HG03460 (cell line): ENCODE results near the gene TPRG1L.

ENCODE experiments used
- ATAC-seq: cut with Tn5 transposase; IDR thresholded peaks from one replicate; pipeline ENCODE4 v1.9.1; 2021; ENCODE audit not compliant: unreplicated experiment

TPRG1L gene

DNA sequence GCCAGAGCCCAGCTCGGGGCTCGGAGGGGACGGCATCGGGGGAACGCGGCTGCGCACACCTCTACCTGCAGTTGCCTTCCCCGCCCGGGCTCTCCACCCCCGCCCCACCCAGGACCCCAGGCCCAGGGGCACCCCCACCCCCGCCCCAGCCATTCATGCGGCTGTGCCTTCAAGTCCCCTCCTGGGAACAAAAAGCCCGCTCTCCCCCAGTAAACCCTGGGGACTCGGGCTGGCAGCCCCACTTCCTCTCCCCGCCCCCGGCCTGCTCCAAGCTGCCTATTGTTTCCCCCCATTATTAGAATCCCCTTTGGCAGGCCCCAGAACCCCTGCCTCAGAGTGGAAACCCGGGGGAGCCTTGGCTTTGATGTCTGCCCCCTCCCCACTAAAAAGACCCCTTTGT lies 31.5 kb upstream of the TPRG1L start:
- ATAC-seq = no peak

DNA sequence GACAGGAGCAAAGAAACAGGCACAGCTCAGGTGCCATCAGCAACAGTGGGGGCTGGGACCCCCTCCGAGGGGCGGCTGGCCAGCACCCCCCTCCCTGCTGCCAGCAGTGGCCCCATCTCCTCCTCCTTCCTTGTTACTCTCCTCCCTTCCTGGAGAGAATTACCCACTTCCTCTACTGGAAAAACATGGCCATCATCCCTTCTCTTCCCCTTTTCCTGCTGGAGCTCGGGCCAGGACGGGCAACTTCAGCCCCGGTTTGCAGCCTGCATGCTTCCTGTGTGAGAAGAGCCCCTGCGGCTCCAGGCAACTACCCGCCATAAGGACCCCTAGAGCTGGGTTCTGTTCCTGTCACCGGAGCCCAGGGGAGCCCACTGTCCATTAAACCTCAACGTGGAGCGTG lies 31.1 kb upstream of the TPRG1L start:
- ATAC-seq = no peak

DNA sequence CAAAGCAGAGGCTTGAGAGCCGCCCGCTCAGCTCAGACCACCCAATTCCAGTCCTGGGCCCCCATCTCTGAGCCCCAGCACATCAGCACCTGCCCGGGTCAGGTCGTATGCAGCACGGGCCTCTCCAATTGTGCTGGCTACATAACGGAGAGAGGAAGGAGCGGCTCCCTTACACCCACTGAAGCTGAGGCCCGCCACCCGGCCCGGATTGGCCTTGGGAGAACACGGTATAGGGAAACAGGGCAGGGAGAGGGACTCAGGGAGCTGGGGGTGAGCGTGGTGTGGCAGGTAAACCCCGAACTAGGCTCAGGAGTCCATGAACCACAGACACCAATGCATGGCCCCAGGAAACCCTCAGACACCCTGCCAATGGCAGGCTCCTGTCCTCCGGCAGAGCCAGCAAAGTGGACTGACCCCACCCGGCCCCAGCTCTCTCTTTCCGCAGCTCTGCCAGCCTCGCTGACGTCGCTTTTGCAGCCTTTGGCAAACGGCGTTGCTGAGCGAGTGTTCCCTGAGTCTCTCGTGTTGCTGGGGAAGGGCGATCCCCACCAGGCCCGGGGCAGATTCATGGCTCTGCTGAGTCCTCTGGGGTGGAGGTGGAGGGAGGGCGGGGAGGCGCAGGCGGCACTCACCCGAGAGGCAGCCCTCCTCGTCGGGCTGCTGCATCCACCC lies 30.0 kb upstream of the TPRG1L start:
- no peak for ATAC-seq

DNA sequence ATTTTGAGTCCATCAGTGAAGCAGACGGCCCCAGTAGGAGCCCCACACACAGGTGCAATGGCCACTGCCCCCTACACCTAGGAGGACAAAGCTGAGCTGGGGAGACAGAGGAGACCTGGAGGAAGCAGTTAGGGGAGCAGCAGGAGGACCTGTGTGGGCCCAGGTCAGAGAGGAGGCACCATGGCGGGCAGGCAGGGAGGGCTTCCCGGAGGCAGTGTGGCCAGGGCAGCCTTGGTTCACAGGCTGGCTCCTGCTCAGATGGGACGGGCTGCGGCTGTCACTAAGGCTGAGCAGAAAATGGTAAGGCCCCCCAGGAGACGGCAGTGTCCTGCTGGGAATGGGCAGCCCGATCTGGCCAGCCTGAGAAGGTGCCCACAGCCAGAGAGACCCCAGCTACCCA lies 28.9 kb upstream of the TPRG1L start:
- ATAC-seq = no peak

DNA sequence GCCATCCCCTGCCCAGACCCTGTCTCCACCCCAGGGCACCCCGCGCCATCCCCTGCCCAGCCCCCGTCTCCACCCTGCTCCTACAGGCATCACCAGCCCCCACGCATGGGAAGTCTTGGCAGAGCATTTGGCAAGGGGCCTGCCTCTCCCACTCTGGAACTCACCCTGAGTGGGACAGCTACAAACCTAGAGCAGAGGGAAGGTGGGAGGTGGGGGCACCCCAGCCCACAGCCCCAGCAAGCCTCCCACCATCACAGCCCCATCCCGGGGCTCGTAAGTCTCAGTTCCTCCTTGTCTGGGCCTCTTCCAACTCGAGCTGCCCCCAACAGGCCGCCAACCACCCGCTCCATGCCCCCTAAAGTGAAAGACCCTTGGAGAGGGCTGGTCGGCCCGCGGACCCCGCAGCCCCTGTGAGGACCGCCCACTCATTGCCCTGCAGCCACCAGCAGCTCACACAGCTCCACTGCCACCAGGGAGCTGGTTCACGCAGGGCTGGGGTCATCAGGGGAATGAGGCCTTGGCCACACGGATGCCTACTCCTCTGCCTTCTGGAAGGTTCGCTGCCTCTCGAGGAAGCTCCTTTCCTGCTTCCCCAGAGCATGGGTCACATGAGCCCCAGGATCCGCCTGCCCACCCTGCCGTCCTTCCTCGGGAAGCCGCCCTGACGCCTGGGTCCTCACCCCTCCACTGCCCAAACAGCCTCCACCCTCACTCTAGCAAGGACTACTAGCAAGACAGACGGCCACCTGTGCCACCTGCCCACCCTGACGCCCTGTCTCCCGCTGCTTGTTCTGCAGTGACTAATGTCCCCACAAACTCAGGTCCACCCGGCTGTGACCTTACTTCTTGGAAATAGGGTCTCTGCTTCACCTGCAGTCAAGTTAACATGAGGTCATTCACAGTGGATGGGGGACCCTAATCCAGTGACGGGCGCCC lies 27.9 kb upstream of the TPRG1L start:
- ATAC-seq = no peak

DNA sequence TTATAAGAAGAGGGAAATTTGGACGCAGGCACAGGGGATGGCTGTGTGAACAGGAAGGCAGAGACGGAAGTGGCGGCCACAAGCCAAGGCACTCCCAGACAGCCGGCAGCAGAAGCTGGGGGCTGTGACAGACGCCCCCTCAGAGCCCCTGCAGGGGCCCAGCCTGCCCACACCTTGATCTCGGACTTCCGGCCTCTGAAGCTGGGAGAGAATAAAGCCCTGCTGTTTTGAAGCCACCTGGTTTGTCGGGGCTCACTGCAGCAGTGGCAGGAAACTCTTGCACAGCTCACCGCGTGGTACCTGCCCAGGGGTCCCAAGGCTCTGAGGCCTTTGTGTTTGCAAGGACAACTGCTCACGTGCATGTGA lies 27.2 kb upstream of the TPRG1L start:
- no peak for ATAC-seq

DNA sequence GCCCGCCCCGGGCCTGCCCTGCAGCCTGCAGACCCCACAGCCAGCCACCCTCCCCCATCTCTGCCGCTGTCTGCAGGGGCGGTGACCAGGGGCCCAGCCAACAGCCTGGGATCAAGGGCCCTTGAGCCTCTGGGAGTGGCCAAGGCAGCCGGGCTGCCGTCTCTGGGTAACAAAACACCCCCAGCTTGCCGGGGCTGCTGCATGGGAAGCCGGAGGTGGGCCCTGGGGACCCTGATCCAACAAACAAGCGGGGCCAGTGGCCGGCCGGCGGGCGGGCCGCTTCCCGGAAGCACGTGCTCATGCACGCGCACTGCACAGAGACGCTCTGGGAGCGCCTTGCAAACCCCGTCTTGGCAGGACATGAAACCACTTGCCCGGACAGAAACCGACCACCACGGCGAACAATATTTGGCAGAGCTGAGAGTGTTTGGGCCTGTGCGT lies 26.7 kb upstream of the TPRG1L start:
- ATAC-seq = no peak

DNA sequence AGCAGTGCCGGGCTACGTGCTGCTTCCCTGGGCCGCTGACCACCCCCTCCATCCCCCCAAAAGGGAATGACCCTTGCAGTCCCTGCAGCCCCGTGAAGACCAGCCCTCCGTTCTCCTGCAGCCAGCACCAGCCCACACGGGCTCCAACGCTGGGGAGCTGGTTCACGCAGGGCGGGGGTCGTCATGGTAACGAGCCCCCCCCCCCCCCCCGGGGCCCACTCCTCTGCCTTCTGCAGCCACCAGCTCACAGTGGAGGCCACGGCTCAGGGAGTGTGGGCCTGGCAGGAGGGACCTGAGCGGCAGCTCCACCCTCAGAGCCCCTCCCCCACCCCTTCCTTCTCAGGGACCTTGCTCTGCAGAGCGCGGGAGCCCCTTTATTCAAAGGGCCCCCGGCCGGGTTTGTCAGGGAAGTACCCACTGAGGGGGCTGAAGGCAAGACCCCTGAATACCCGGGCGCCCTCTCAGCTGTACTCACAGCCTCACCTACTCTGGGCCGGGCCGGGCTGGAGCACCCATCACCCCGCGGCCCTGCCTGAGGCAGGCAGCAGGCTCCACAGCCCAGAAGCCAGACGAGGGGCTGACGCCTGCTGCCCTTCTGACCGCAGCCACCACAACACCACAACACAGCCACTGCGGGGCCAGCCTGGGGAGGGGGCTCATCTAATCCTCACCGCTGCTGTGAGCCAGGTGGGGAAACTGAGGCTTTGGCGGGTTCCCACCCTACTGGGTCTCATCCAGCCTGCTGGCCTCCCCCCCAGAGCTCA lies 26.1 kb upstream of the TPRG1L start:
- no peak for ATAC-seq

DNA sequence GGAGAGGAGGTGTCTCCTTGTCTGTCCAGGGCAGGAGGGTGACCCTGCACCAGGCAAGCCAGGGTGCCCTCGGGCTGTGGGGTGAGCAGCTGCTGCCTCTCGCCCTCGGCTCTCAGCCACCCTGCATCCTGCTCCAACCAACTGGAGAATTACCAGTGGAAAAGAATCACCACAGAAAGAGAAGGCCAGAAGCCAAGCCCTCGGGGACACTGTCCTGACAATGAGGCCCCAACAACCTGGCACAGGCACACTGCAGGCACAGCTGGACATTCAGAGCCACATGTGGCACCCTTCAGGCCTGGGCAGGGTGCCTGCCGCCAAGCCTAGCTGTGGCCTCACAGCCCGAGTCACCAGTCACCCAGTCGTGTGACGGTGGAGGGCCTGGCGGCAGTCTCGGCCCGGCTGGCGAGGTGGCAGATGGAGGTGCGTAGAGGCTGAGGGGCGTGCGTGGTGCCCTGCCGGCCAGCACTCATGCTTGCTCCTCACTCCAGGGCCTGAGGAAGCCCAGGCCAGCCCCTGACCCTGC lies 25.5 kb upstream of the TPRG1L start:
- no peak for ATAC-seq

DNA sequence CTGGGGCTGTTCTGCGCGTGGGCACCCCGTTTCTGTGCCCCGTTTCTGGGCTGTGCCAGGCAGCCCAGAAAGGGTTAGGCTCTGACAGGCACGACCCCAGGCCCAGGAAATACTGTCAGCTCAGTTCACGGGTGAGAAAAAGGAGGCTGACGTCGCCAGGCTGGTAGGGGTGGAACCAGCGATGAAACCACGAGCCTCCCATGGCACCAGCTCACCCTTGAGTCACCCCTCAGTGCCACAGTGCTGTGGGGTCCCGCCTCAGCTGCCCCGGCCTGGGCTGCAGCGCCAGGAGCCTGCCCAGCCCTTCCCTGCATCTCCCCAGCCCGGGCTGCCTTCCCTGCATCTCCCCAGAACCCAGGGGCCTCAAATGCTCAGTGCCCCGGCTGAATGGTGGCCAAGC lies 25.0 kb upstream of the TPRG1L start:
- no peak for ATAC-seq

DNA sequence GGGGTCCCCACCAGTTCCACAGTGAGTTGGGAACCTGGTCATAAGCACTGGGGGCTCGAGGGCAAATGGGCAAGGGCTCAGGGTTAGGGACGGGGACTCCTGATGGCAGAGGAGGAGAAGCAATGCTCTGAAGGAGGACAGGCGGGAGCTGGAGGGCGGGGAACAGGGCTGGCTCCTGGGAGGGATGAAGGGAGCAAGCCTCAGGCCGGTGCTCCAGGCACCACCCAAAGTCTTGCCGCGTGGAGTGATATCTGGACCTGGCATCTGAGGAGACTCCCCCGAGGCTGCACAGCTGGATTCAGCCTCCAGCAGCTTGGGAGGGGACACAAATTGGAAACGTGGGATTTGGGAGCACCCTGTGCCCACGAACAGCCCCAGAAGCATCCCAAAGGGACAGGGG lies 24.5 kb upstream of the TPRG1L start:
- no peak for ATAC-seq

DNA sequence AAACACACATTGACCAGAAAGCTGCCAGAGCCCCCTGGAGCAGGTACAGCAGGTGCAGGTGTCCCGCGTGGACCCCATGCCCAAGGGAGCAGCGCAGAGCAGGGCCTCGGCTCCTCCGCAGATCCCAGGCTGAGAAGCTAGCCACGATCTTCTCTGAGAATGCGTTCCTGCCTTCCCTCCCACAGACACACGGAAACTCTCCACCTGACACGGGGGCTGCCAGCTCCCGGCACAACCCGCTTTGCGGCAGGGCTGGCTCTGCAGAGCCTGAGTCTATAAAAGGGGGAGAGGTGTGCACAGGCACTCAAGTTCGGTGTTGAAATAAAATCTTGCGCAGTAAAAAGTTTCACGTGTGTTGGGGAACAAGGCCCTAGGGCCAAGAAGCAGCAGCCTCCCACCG lies 23.1 kb upstream of the TPRG1L start:
- no peak for ATAC-seq

DNA sequence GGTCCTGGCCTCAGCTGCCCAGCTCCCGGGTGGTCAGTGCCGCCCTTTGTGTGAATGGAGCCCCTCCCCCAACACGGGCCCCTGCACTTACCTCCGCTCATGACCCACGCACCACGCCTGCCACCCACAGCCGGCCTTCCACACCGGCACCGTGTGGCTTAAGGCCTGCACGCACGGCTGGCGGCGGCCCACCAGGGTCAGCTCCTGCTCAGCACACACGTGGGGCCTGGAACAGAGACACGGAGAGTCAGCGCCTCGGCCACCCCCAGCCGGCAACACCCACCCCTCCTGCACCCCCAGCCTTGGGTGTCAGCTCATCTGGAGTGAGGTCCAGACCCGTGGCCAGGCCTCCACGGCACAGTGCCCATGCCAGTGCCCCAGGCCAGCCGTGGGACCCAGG lies 22.4 kb upstream of the TPRG1L start:
- ATAC-seq = no peak

DNA sequence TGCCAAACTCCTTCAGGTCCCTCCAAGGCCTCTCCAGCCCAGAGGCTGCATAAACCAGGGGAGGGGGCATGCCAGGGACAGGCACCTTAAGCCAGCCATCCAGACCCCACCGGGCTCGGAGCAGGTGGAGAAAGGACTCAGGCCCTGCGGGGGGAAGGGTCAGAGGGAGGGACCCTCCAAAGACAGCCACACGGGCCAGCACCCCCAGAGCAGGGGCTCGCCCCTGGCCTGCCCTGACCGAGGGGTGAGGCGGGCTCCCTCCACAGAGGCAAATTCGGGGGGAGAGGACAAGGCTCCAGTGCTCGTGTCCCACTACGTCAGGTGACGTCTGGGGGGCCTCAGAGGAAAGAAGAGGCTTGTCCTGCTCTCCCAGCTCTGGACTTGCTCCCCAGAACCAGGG lies 21.7 kb upstream of the TPRG1L start:
- ATAC-seq = no peak

DNA sequence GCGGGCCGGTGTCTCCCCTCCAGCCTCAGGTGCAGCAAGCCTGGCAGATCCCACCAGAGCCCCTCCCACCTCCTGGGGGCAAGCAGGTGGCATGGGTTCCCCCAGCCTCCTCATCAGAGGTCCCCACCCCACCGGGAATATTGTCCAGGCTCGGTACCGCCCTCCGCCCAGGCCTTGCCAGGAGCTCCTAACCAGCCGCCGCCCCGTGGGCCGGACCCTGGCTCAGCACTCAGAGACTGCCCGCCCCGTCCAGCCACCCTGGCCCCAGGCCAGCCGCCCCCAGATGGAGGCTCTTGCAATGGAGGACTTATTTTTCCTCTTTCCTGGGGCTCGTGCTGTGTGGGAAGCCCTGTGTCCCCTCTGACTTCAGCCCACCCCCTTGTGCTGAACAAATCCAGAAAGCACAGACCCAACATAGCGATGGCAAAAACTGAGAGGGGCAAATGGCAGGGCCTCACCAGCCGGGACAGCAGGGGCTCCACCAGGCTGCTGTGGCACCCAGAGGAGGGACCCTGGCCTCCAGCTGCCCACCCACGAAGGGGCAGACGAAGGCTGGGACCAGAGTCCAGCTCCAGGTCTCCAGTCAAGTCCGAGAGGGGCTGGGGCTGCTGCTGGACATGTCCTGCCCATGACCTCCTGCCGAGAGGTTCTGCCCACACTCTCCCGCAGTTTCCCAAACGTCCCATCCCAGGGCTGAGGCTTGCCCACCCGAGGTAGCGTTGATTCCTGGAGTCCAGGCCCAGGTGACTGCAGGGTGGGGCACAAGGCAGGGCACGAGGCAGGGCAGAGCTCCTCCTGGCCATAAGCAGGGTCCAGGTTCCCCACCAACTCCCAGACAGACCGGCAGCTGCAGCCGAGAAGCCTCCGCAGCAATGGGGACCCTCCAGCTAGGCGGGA lies 21.0 kb upstream of the TPRG1L start:
- no peak for ATAC-seq

DNA sequence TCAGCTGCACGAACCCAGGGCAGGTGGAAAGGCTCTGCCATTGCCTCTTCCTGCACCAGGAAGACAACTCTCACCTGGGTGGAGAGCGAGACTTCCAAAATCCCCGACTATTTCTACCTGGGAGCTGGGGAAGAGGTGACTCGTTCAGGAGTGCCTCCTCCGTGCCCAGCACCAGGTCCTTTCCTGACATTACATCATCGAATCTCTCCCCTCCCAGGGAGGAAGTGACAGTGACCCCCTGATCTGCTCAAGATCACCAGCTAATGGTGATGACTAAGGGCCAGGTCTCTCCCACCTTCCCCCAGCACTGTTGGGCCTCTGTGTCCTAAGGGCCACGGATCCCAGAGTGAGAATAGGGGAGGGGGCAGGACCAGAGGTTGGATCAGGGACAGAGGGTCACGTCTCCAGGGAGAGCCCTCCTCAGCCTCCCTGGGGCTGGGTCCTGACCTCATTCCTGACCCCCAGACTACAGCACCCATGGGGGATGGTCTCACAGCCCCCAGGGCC lies 20.3 kb upstream of the TPRG1L start:
- no peak for ATAC-seq

DNA sequence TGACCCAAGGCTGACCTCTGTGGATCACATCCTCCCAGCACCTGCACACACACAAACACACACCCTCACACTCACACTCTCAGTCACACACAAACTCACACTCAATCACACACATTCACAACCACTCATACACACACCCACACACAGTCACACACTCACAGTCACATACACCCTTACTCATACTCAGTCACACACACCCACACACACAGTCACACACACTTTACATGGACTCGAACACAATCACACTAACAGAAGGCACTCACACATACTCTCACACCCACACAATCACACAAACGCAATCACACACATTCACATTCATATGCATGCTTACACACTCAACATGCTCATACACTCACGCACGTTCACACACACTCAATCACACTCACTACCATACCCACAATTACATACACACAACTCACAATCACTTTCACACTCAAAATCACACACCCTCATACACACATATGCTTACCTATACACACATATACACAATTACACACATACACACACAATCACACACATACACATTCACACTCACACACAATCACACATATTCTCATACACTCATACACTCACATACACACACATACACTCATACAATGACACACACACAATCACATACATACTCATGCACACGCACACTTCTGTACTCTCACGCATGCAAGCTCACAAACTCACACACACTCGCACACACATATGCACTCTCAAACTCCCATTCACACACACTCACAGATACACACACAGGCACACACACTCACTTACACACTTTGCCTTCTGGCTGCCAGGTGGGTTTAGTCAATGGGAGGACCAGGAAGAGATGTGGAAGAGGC lies 19.6 kb upstream of the TPRG1L start:
- ATAC-seq = no peak

DNA sequence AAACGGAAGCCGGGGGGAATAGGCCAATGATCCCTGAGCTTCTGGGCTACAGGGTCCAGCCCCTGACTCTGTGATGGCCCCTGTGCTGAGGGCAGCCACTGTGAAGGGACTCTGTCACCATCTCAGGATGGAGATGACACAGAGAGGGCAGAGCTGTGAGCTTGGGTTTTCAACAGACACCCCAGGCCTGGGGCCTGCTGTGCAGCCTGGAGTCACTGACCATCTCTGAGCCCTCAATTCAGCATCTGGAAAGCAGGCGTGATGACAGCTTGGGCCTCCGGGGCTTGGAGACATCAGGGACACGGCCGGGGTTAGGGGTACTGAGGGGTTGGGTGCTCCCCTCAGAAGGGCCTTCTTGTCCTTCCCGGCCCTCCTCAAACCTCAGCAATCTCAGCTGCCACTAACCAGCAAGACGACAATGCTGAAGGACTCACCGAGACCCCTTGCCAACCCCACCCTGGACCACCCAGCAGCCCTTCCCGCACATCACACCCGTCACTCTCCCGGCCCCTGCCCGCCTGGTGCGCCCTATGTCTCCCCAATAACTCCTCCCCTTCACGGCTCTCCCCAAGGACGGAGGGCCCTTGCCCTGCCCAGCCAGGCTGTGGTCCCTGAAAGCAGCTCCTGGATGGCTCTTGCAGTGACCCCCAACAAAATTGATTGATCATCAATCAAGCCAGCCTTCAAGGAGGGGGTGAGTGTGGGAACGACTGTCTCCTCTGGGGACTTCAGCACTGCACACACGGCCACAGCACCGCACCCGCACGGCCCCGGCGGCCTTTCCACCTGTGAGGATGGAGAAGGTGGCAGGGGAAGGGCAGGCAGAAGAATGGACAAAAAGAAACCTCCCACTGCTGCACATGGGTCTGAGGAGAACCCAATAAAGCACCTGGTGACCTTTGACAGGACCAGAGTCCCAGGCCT lies 17.8 kb upstream of the TPRG1L start:
- no peak for ATAC-seq
